Stomach (tissue), 9 donors: ENCODE results near the gene SCARB2. TPM values are rescaled to one million over a fixed set of nuclear protein-coding genes. Genes with fewer than 3 reads are reported as not detected.

Source experiments
- DNase-seq, 2 donors: peaks; one replicate each; pipeline versions ENCODE4 v3.0.0 to v3.0.0-alpha.2; 2013 to 2019
- H3K27ac ChIP-seq, 5 donors: fragments of 200-600 bp in 4 of 5; sonication (generic) in 4 of 5; one replicate each; pipeline ENCODE4 v1.5.1; 2013 to 2019; ENCODE audit warnings: mild to moderate bottlenecking in 1 of 5, moderate library complexity in 1 of 5
- H3K27me3 ChIP-seq, 3 donors: fragments of 200-600 bp; sonication (generic); one replicate each; pipeline ENCODE4 v1.5.1; 2017 to 2019; ENCODE audit warnings: mixed run types in 1 of 3
- H3K36me3 ChIP-seq, 4 donors: fragments of 200-600 bp; sonication (generic); 1 replicate in 3 of 4; 2 replicates in 1 of 4; pipeline ENCODE4 v1.5.1; 2016 to 2019
- H3K4me1 ChIP-seq, 4 donors: fragments of 200-600 bp; sonication (generic); one replicate each; pipeline ENCODE4 v1.5.1; 2016 to 2019
- H3K4me3 ChIP-seq, 4 donors: fragments of 200-600 bp; sonication (generic) in 3 of 4; one replicate each; pipeline ENCODE4 v1.5.1; 2016 to 2019; ENCODE audit warnings: mild to moderate bottlenecking in 1 of 4
- H3K9me3 ChIP-seq, 4 donors: fragments of 200-600 bp; sonication (generic); one replicate each; pipeline ENCODE4 v1.5.1; 2016 to 2019
- CTCF ChIP-seq, 7 experiments: fragments of 450-650 bp in 4 of 7; fragments of 200-600 bp in 3 of 7; sonication (generic) in 3 of 7; IDR thresholded peaks; one replicate each; pipeline ENCODE4 v1.5.1; 2016 to 2019; ENCODE audit warnings: antibody characterized with exemption in 7 of 7, control low read depth in 2 of 7, mild to moderate bottlenecking in 1 of 7
- EP300 ChIP-seq: sonication (generic); formaldehyde crosslinking; IDR thresholded peaks from one replicate; pipeline ENCODE4 v1.6.1; 2017; ENCODE audit warnings: antibody characterized with exemption
- POLR2A ChIP-seq, 4 donors: fragments of 450-650 bp; IDR thresholded peaks; one replicate each; pipeline ENCODE4 v1.6.1; 2016; ENCODE audit warnings: antibody characterized with exemption in 4 of 4, control low read depth in 2 of 4, mild to moderate bottlenecking in 1 of 4, moderate library complexity in 1 of 4
- POLR2AphosphoS5 ChIP-seq, 3 donors: sonication (generic); formaldehyde crosslinking; IDR thresholded peaks; one replicate each; pipeline ENCODE4 v1.6.1; 2016; ENCODE audit warnings: antibody characterized with exemption in 3 of 3
- WGBS, 5 donors: extraction: QIAGEN DNeasy Blood & Tissue Kit in 3 of 5; methylation state at CpG; one replicate each; pipeline versions ENCODE4 v1.1.5 to v1.1.7; 2013 to 2018; 5-methylcytosine and 5-hydroxymethylcytosine counted together
- intact Hi-C: fragments of 100-400 bp; cut with DNase I; formaldehyde crosslinking; loops from one replicate; pipeline ENCODE4 v1.15.1; 2023; ENCODE audit warnings: low total_unique reads
- polyA plus RNA-seq, 3 donors: library from polyadenylated mRNA; stranded (reverse); fragments of 200-250 nt; gene quantifications; one replicate each; pipeline ENCODE4 v1.2.3, GENCODE V29; 2013
- total RNA-seq, 5 donors: library from RNA; depleted of rRNA; stranded (reverse); fragments of >200 nt; gene quantifications; one replicate each; pipeline versions ENCODE4 v1.1.0 to v1.2.3, GENCODE V29; 2014 to 2016
- donor health status: healthy with polysubstance abuse.
- donor health status: Bipolar disorder and iron deficiency.
- donor health status: healthy.

The SCARB2 gene
- total and polyA plus RNA-seq, 8 donors, result 30.4 to 293 (median 88.0) TPM

GRCh38 chr4:76155979-76156378, 57.6 kb downstream of the SCARB2 start:
- no peak for DNase-seq
- H3K27me3 ChIP-seq, result no peaks in the 10 kb centered on the region
- WGBS, 5 donors, result 76 to 96% (median 91%) methylated on average over 3 of the region's 3 CpGs

GRCh38 chr4:76153356-76153755, 60.3 kb downstream of the SCARB2 start:
- Histone ChIP-seq H3K4me3 (no peak overlapping the region), H3K27ac (no peak overlapping the region), H3K9me3 (no peaks in the 10 kb centered on the region), H3K36me3 (peaks cover 0 to 7% (median 4%) of the 10 kb centered on the region in 4 donors), H3K27me3 (no peaks in the 10 kb centered on the region), H3K4me1 (peaks cover 6 to 17% (median 9%) of the 10 kb centered on the region in 4 donors)
- 79 to 87% (median 83%) methylated on average over 2 of the region's 2 CpGs for WGBS, 5 donors
- intact Hi-C loops, result no loop called here
- no peak for TF ChIP-seq CTCF (IDR thresholded peaks at IDR 0.05)
- no peak for TF ChIP-seq POLR2A (IDR thresholded peaks at IDR 0.05)
- no peak for TF ChIP-seq POLR2AphosphoS5 (IDR thresholded peaks at IDR 0.05)
- TF ChIP-seq EP300, result no peak
- no peak for DNase-seq

More at GRCh38 chr4:76155979-76156378, 57.6 kb downstream of the SCARB2 start:
- no peaks in the 10 kb centered on the region for H3K9me3 ChIP-seq
- intact Hi-C loops, result no loop called here
- H3K4me1 ChIP-seq, result peaks cover 0 to 5% (median 0%) of the 10 kb centered on the region in 4 donors
- no peak overlapping the region for H3K4me3 ChIP-seq
- H3K36me3 ChIP-seq, result peaks cover 5 to 33% (median 30%) of the 10 kb centered on the region in 4 donors
- no peak overlapping the region for H3K27ac ChIP-seq
- TF ChIP-seq CTCF (IDR thresholded peaks at IDR 0.05) (no peak), POLR2A (IDR thresholded peaks at IDR 0.05) (no peak), EP300 (no peak), POLR2AphosphoS5 (IDR thresholded peaks at IDR 0.05) (no peak)

GRCh38 chr4:76148142-76148865, 65.3 kb downstream of the SCARB2 start, which contains the start of gene NUP54:
Gene NUP54 (minus strand): TSS chr4:76148397. CDS start chr4:76148374, 23 bp downstream.
- peaks cover 0 to 9% (median 8%) of the 10 kb centered on the region in 4 donors for H3K36me3 ChIP-seq
- no peak for TF ChIP-seq EP300
- TF ChIP-seq POLR2AphosphoS5 (IDR thresholded peaks at IDR 0.05), result peak; percentile 94 to 98 (median 95)
- TF ChIP-seq CTCF (IDR thresholded peaks at IDR 0.05), result peak in 1 of 7 experiments; percentile 6
- peak in 2 of 4 donors; percentile 53 to 60 for TF ChIP-seq POLR2A (IDR thresholded peaks at IDR 0.05)
- DNase-seq, result peak; percentile 95 to 99
- intact Hi-C loops, result no loop called here
- H3K9me3 ChIP-seq, result no peaks in the 10 kb centered on the region
- peaks cover 26 to 36% (median 31%) of the 10 kb centered on the region in 4 donors for H3K4me1 ChIP-seq
- no peaks in the 10 kb centered on the region for H3K27me3 ChIP-seq
- peak within 1 kb of the TSS; percentile 86 to 95 (median 92) for H3K27ac ChIP-seq
- peak within 1 kb of the TSS; percentile 93 to 98 (median 96) for H3K4me3 ChIP-seq
- 0% methylated on average over 38 to 47 of the region's 47 CpGs for WGBS, 5 donors

GRCh38 chr4:76147454-76148141, 66.0 kb downstream of the SCARB2 start:
- 0 to 1% (median 0%) methylated on average over 28 to 31 of the region's 31 CpGs for WGBS, 5 donors
- Histone ChIP-seq H3K9me3 (no peaks in the 10 kb centered on the region), H3K27ac (peak overlapping the region; percentile 86 to 95 (median 92)), H3K36me3 (peaks cover 0 to 16% (median 14%) of the 10 kb centered on the region in 4 donors), H3K27me3 (no peaks in the 10 kb centered on the region), H3K4me3 (peak overlapping the region; percentile 93 to 98 (median 96)), H3K4me1 (peaks cover 26 to 36% (median 31%) of the 10 kb centered on the region in 4 donors)
- intact Hi-C loops, result no loop called here
- peak; percentile 46 to 87 for DNase-seq
- no peak for TF ChIP-seq CTCF (IDR thresholded peaks at IDR 0.05)
- no peak for TF ChIP-seq EP300
- no peak for TF ChIP-seq POLR2A (IDR thresholded peaks at IDR 0.05)
